Measurements from ENCODE around the gene ACBD4.
A peak's percentile ranks its signal among the peaks of the same experiment; 100 is the strongest.

GRCh38 chr17:45131616-45132319 lies 3.7 kb upstream of the ACBD4 start:
- TF ChIP-seq CTCF (IDR thresholded peaks at IDR 0.05) (peak; percentile 82 to 90 (median 84)), EP300 (IDR thresholded peaks at IDR 0.05) (no peak)

Data from upper lobe of left lung (tissue), 4 donors.